T-cell (primary cell): Measurements from ENCODE around the gene ARHGAP6. TPM values are rescaled to one million over a fixed set of nuclear protein-coding genes. Genes with fewer than 3 reads are reported as not detected.

Experiments used
- ATAC-seq, 4 experiments: fragments of 200-7000 bp in 3 of 4; fragments of 150-1000 bp in 1 of 4; cut with Tn5 transposase; replicated peaks in 1 of 4; 1 replicate in 3 of 4; 2 replicates in 1 of 4; pipeline ENCODE4 v1.10.0; 2021; ENCODE audit warnings: moderate library complexity in 3 of 4, mild to moderate bottlenecking in 2 of 4, moderate number of reproducible peaks in 1 of 4
- CTCF ChIA-PET, 2 donors: fragments of 300-600 bp; sonication (Branson Sonifier 250); formaldehyde crosslinking; loops; one replicate each; lab custom pipeline; 2022; ENCODE audit warnings: antibody characterized with exemption in 2 of 2; lab: Charles Lee
- POLR2A ChIA-PET, 2 donors: fragments of 300-600 bp; sonication (Branson Sonifier 250); formaldehyde crosslinking; loops; one replicate each; lab custom pipeline; 2022; ENCODE audit warnings: antibody characterized with exemption in 2 of 2; lab: Charles Lee
- DNase-seq, 35 experiments: peaks; one replicate each; pipeline versions ENCODE4 v3.0.0 to v3.0.0-alpha.2; 2013 to 2023
- H3K27ac ChIP-seq: one replicate; pipeline ENCODE4 v1.5.1; 2013; ENCODE audit warnings: low read length
- H3K27me3 ChIP-seq, 2 experiments: replicated peaks in 1 of 2; 1 replicate in 1 of 2; 2 replicates in 1 of 2; pipeline versions ENCODE4 v1.6.1 to v1.7.0; 2013; ENCODE audit warnings: low read length in 1 of 2, mixed read lengths in 1 of 2; ENCODE audit not compliant: control insufficient read depth in 2 of 2, insufficient read depth in 2 of 2; ENCODE audit errors: extremely low read depth in 1 of 2
- H3K36me3 ChIP-seq, 2 donors: 1 replicate in 1 of 2; 2 replicates in 1 of 2; pipeline versions ENCODE4 v1.6.1 to v1.7.0; 2013; ENCODE audit warnings: low read length in 1 of 2; ENCODE audit not compliant: control insufficient read depth in 2 of 2, insufficient read depth in 1 of 2; ENCODE audit errors: extremely low read depth in 1 of 2
- H3K4me1 ChIP-seq, 2 experiments: 1 replicate in 1 of 2; 2 replicates in 1 of 2; pipeline versions ENCODE4 v1.6.1 to v1.7.0; 2013; ENCODE audit warnings: low read length in 2 of 2, mixed read lengths in 1 of 2; ENCODE audit not compliant: insufficient read depth in 2 of 2, control insufficient read depth in 1 of 2; ENCODE audit errors: extremely low read depth in 1 of 2
- H3K4me3 ChIP-seq, 2 donors: 1 replicate in 1 of 2; 2 replicates in 1 of 2; pipeline versions ENCODE4 v1.5.1 to v1.7.0; 2013; ENCODE audit warnings: mild to moderate bottlenecking in 2 of 2, low read length in 1 of 2, moderate library complexity in 1 of 2; ENCODE audit not compliant: control insufficient read depth in 1 of 2; ENCODE audit errors: extremely low read depth in 1 of 2
- H3K9me3 ChIP-seq: 2 replicates; pipeline ENCODE4 v1.7.0; 2013
- H3K27ac Mint-ChIP-seq, 2 donors: one replicate each; pipeline ENCODE4 v1.8.0; 2020 to 2021; ENCODE audit warnings: mild to moderate bottlenecking in 2 of 2, mixed read lengths in 2 of 2
- H3K27me3 Mint-ChIP-seq, 2 donors: one replicate each; pipeline ENCODE4 v1.8.0; 2021 to 2022; ENCODE audit warnings: mixed read lengths in 2 of 2
- H3K36me3 Mint-ChIP-seq: one replicate; pipeline ENCODE4 v1.8.0; 2021; ENCODE audit warnings: mixed read lengths
- H3K4me1 Mint-ChIP-seq, 3 donors: one replicate each; pipeline ENCODE4 v1.8.0; 2020 to 2022; ENCODE audit warnings: mixed read lengths in 3 of 3, mild to moderate bottlenecking in 1 of 3
- H3K4me3 Mint-ChIP-seq, 3 donors: one replicate each; pipeline ENCODE4 v1.8.0; 2020 to 2022; ENCODE audit warnings: mild to moderate bottlenecking in 3 of 3, mixed read lengths in 3 of 3, moderate library complexity in 3 of 3
- H3K9me3 Mint-ChIP-seq, 3 donors: one replicate each; pipeline ENCODE4 v1.8.0; 2020 to 2022; ENCODE audit warnings: mixed read lengths in 3 of 3
- WGBS: methylation state at CpG from one replicate; pipeline ENCODE4 v1.1.5; 2013; ENCODE audit warnings: missing lambda C conversion rate; ENCODE audit not compliant: insufficient coverage; 5-methylcytosine and 5-hydroxymethylcytosine counted together
- total RNA-seq, 35 experiments: library from RNA in 6 of 35; stranded (reverse) in 6 of 35; fragments of 120-200 nt in 1 of 35; gene quantifications; one replicate each; pipeline versions ENCODE4 v1.2.1 to v1.2.4 and lab custom pipeline; 2013 to 2026

The ARHGAP6 gene
- total RNA-seq, 5 donors from 2014 or later (not counting 1 experiment from before 2014, with no cell fraction given), result 0.09 to 0.13 (median 0.12) TPM; not detected in 2

GRCh38 chrX:11351375-11352295, 314.1 kb downstream of the ARHGAP6 start:
- no peak overlapping the region for H3K27ac ChIP-seq
- Mint-ChIP-seq H3K27me3 (peaks cover 0 to 12% of the 10 kb centered on the region in 2 donors), H3K9me3 (no peaks in the 10 kb centered on the region), H3K4me1 (no peaks in the 10 kb centered on the region), H3K4me3 (no peak overlapping the region), H3K27ac (no peak overlapping the region), H3K36me3 (no peaks in the 10 kb centered on the region)
- DNase-seq (no peak), ATAC-seq (no peak)
- WGBS, result no CpG with 5 or more reads among the region's 11 CpGs
- H3K36me3 ChIP-seq, result no peaks in the 10 kb centered on the region
- no peaks in the 10 kb centered on the region for H3K9me3 ChIP-seq
- ChIA-PET CTCF (interaction anchor here in 1 of 2 donors (0.6 kb wide), 1 partner anchor 345 kb away, joined by 3 read pairs; no protein-coding TSS in a partner anchor), POLR2A (no interaction called here)
- H3K4me3 ChIP-seq, result no peak overlapping the region
- no peaks in the 10 kb centered on the region for H3K27me3 ChIP-seq
- H3K4me1 ChIP-seq, result peaks cover 0 to 2% of the 10 kb centered on the region in 2 experiments

DNA sequence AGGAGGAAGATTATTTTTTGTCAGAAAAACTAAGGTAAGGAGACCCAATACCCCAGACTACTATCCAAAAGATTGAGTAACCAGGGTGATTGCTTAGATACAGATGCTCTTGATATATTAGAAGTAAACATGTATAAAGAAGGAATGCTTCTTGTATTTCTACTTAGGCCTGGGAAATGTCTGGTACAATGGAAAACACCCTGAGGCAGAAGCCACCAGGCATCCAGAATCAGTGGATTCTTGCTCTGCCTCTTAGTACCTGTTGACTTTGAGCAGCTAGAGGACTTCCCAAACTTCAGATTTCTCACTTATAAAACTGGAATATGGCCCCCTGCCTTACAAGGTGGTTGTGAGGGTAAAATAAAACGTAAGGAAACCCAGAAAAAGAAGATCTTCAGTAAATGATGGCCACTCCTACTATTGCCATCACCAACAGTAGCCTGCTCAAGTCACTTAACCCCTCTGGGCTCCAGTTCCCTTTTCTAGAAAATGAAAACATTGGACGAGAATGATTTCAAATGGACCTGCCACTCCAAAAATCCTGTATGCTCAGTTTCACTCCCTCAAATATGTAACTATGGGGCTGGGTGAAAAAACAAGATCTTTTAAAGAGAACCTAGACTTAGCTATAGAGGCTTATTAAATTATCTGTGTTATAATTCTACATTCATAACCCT, 315.9 kb downstream of the ARHGAP6 start:
- Histone ChIP-seq H3K36me3 (no peaks in the 10 kb centered on the region), H3K9me3 (no peaks in the 10 kb centered on the region), H3K4me1 (peaks cover 0 to 2% of the 10 kb centered on the region in 2 experiments), H3K4me3 (no peak overlapping the region), H3K27ac (no peak overlapping the region), H3K27me3 (no peaks in the 10 kb centered on the region)
- Mint-ChIP-seq H3K9me3 (no peaks in the 10 kb centered on the region), H3K27me3 (peaks cover 0 to 10% of the 10 kb centered on the region in 2 donors), H3K4me3 (no peak overlapping the region), H3K36me3 (no peaks in the 10 kb centered on the region), H3K27ac (no peak overlapping the region), H3K4me1 (no peaks in the 10 kb centered on the region)
- no peak for DNase-seq
- POLR2A ChIA-PET, result no interaction called here
- no CpG with 5 or more reads among the region's 2 CpGs for WGBS
- ATAC-seq, result no peak
- CTCF ChIA-PET, result no interaction called here

- Mint-ChIP-seq H3K9me3 (no peaks in the 10 kb centered on the region), H3K27ac (no peak overlapping the region), H3K27me3 (peaks cover 0 to 10% of the 10 kb centered on the region in 2 donors), H3K4me1 (no peaks in the 10 kb centered on the region), H3K4me3 (no peak overlapping the region), H3K36me3 (no peaks in the 10 kb centered on the region)
- ChIA-PET CTCF (interaction anchor here in 1 of 2 donors (0.6 kb wide), 1 partner anchor 9 kb away, joined by 4 read pairs; no protein-coding TSS in a partner anchor), POLR2A (no interaction called here)
- Histone ChIP-seq H3K4me3 (no peak overlapping the region), H3K9me3 (no peaks in the 10 kb centered on the region), H3K27me3 (no peaks in the 10 kb centered on the region), H3K27ac (no peak overlapping the region), H3K36me3 (no peaks in the 10 kb centered on the region), H3K4me1 (peaks cover 0 to 2% of the 10 kb centered on the region in 2 experiments)
- DNase-seq, result no peak
- no peak for ATAC-seq
- no CpG with 5 or more reads among the region's 1 CpG for WGBS
Measured at GRCh38 chrX:11349020-11349419, 316.7 kb downstream of the ARHGAP6 start.

DNA sequence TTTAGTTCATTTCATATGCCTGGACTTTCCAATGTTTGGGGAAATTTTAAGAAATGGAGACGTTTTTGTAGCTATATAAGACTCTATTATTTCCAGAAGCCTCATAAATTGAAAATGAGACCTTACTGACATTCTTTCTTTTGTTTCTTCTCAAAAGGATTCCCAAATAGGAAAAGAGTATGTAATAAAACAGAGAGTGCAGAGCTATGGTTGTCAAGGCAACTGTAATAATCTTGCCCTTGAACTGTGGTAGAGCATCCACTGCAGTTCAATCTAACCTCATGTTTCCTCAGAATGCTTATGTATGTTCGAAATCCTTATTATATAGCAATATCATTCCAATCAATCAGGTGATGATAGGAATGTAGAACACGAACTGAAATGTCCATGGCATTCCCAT, 318.4 kb downstream of the ARHGAP6 start:
- peaks cover 0 to 5% of the 10 kb centered on the region in 2 donors for H3K27me3 Mint-ChIP-seq
- WGBS, result no CpG with 5 or more reads among the region's 3 CpGs
- no peak overlapping the region for H3K4me3 ChIP-seq
- no peaks in the 10 kb centered on the region for H3K27me3 ChIP-seq
- no peaks in the 10 kb centered on the region for H3K9me3 ChIP-seq
- ChIA-PET CTCF (no interaction called here), POLR2A (no interaction called here)
- ATAC-seq (no peak), DNase-seq (no peak)
- no peak overlapping the region for H3K27ac Mint-ChIP-seq
- peaks cover 0 to 2% of the 10 kb centered on the region in 2 experiments for H3K4me1 ChIP-seq
- H3K4me1 Mint-ChIP-seq, result no peaks in the 10 kb centered on the region
- H3K27ac ChIP-seq, result no peak overlapping the region
- H3K9me3 Mint-ChIP-seq, result no peaks in the 10 kb centered on the region
- H3K36me3 ChIP-seq, result no peaks in the 10 kb centered on the region
- H3K4me3 Mint-ChIP-seq, result no peak overlapping the region
- no peaks in the 10 kb centered on the region for H3K36me3 Mint-ChIP-seq

- Mint-ChIP-seq H3K9me3 (no peaks in the 10 kb centered on the region), H3K36me3 (no peaks in the 10 kb centered on the region), H3K27ac (no peak overlapping the region), H3K27me3 (peaks cover 0 to 5% of the 10 kb centered on the region in 2 donors), H3K4me1 (peaks cover 0 to 2% (median 0%) of the 10 kb centered on the region in 3 donors), H3K4me3 (no peak overlapping the region)
- ChIA-PET CTCF (no interaction called here), POLR2A (no interaction called here)
- Histone ChIP-seq H3K27ac (no peak overlapping the region), H3K9me3 (no peaks in the 10 kb centered on the region), H3K27me3 (no peaks in the 10 kb centered on the region), H3K36me3 (no peaks in the 10 kb centered on the region), H3K4me1 (peaks cover 0 to 2% of the 10 kb centered on the region in 2 experiments), H3K4me3 (no peak overlapping the region)
- no CpG with 5 or more reads among the region's 2 CpGs for WGBS
- DNase-seq (no peak), ATAC-seq (no peak)
Measured at GRCh38 chrX:11346121-11346682, 319.5 kb downstream of the ARHGAP6 start.

GRCh38 chrX:11342673-11343072, 323.0 kb downstream of the ARHGAP6 start:
- ChIA-PET POLR2A (no interaction called here), CTCF (no interaction called here)
- H3K4me3 ChIP-seq, result no peak overlapping the region
- H3K9me3 Mint-ChIP-seq, result no peaks in the 10 kb centered on the region
- H3K27me3 Mint-ChIP-seq, result peaks cover 0 to 19% of the 10 kb centered on the region in 2 donors
- peaks cover 0 to 4% (median 0%) of the 10 kb centered on the region in 3 donors for H3K4me1 Mint-ChIP-seq
- no peak overlapping the region for H3K4me3 Mint-ChIP-seq
- no peaks in the 10 kb centered on the region for H3K36me3 Mint-ChIP-seq
- no peaks in the 10 kb centered on the region for H3K4me1 ChIP-seq
- H3K9me3 ChIP-seq, result no peaks in the 10 kb centered on the region
- no peak overlapping the region for H3K27ac Mint-ChIP-seq
- no peaks in the 10 kb centered on the region for H3K36me3 ChIP-seq
- ATAC-seq (no peak), DNase-seq (no peak)
- no peak overlapping the region for H3K27ac ChIP-seq
- no peaks in the 10 kb centered on the region for H3K27me3 ChIP-seq
